ENCODE data around the gene RUVBL1.

RUVBL1 gene

DNA sequence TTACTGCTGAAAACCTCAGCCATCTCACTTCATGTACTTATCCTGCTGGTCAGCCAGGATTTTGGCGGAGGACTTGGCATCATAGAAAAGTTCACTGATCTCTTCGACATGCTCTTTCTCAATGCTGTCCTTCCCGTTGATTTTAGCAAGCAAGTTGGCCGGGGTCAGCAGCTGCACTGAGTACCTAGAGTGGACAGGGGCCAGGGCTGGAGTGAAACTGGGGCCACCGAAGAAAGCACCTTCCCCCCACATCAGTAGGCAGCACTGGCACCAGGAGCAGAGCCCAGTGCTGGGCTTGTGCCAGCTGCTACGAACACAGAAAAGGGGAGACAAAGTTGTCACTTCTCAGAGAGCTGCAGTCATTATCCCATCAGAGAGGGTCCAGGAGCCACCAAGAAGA, 42.4 kb downstream of the RUVBL1 start:
- no peak for DNase-seq

DNA sequence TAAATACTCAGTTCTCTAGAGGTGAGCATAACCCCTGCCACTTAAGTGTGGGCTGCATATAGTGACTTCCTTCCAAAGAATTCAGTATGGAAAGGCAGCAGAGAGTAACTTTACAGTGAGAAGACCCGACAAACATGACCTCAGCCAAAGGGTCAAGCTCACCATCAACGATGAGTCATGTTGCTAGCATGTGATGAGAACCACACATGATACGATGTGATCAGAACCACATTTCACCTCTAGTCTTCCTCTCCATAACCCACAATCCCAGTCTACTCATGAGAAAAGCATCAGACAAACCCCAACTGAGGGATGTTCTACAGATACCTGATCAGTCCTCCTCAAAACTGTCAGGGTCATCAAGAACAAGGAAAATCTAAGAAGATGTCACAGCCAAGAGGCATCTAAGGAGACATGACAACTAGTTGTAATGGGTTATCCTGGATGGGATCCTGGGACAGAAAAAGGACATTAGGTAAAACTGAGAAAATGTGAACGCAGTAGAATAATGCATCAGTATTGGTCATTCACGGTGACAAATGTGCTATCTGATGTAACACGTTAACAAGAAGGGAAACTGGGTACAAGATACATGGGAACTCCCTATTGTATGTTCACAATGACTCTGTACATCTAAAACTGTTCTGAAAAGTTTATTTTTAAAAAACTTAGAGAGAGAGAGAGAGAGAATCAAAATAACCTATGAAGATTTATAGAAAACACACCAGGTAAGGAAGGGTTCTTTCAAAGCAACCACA, 43.1 kb downstream of the RUVBL1 start:
- DNase-seq: no peak

DNA sequence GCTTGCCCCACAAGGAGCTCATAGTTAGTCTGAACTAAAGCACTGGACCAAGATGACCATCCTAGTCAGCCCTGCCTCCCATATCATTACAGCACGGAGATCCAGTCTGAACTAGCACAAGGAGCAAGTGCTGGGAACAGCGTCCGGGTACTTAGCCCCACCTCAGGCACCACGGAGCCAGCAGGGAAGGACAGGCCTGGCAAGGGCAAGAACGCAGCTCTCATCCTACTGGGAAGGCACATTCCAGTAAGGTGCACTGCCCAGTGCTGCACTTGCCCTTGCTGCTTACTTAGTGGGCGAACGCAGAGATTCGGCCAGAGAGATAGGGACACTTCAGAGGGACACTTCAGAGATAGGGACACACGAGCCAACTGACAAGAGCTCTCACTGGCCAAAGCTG, 43.8 kb downstream of the RUVBL1 start:
- DNase-seq: no peak

DNA sequence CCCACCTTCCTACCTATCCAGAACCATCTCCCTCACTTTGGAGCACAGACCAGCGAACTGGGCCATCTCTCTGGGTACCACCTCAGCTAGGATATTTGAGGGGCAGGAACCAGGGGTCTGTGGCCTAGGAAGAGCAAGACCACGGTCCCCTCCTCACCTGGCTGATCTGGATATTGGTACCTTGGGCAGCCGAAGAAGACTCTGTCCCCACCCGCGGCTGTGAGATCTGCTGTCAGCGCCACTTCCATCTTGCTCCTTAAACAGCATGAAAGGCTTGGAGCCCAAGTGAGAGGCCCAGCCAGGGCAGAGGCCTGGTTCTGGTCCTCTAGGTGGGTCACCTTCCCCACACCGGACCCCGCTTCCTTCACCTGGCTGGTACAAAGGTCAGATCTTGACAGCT, 44.7 kb downstream of the RUVBL1 start:
- no peak for DNase-seq

DNA sequence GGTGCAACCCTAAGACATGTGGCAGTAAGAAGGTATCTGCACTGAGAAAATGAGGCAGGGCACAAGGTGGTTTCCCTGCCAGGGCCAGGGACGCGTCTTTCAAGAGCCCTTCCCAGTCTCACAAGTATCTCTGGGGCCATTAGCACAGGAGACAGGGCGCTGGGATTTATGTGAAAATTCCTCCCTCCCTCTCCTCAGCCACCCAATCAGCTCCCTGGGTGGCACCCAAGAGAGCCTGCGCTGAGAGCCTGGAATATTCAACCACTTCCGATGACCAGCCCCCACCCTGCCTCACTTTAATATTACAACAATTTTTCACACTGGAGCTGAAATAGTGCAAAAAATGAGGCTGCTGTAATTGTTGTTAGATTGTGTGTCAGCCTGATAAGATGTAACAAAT, 45.3 kb downstream of the RUVBL1 start:
- DNase-seq: no peak

DNA sequence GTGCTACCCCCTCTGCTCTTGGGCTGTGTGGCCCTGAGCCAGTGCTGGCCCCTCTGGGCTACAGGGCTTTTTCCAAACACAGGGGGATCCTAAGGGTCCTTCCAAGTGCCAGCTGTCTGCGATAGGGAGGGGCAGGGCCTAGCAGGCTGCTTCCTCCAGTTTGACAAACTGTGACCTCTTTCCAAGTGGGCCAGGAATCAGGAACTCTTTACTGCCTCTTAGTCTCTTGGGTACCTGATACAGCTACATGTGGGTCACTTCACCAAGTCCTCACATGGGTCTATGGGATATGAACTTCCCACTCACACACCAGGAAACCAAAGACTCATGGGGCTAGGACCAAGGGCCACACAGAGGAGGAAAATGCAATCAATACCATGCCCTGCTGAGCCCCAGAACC, 45.9 kb downstream of the RUVBL1 start:
- peak; percentile 38 for DNase-seq

DNA sequence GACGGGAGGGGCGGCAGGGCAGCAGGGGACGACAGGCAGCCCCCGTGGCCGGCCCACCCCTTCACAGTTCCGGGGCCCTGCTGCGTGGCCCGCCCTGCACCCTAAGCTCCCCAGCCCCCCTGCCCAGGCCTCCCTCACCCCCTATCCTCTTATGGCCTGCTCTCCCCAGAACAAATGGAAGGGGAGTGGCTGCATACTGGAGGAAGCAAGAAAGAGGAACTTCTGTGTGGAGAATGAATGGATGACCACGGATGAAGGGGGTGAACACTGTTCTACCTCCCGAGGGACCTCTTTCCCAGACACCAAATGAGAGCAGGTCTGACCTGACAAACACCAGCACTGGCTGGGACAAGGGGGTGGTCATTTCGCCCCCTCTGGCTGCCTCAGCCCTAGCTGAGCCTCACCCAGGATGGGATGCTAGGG, 46.4 kb downstream of the RUVBL1 start:
- peak; percentile 39 for DNase-seq

DNA sequence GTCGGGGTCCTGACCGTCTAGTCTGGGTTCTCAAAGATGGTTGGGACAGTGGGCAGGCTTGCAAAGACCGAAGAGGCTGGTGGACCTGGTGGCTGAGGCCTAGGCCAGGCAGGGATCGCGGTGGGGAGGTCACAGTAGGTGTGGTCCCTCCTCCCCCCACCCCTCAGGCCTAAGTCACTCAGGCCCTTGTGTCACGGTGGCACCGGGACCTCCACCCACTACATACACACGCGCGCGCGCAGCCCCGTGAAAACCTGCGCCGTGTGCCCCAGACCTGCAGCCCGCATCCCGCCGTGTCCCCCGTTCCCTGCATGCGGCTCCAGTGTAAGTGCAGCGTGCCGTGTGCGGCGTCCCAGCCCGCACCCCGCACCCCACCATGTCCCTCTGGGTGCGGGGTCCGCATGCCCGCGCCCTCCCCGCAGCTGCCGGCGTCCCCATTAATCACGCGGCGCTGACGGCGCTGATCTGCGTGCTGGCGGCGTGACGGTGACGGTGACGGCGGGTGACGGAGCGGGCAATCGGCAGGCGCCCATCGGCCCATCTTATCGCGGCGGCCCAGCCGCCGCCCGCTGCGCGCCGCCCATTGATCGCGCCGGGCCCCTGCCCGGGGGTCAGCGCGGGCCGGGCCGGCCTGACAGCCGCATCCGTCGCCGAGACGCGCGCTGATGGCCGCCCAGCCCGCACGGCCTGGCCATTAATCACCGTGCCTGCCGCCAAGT, 47.0 kb downstream of the RUVBL1 start:
- peak; percentile 78 for DNase-seq

DNA sequence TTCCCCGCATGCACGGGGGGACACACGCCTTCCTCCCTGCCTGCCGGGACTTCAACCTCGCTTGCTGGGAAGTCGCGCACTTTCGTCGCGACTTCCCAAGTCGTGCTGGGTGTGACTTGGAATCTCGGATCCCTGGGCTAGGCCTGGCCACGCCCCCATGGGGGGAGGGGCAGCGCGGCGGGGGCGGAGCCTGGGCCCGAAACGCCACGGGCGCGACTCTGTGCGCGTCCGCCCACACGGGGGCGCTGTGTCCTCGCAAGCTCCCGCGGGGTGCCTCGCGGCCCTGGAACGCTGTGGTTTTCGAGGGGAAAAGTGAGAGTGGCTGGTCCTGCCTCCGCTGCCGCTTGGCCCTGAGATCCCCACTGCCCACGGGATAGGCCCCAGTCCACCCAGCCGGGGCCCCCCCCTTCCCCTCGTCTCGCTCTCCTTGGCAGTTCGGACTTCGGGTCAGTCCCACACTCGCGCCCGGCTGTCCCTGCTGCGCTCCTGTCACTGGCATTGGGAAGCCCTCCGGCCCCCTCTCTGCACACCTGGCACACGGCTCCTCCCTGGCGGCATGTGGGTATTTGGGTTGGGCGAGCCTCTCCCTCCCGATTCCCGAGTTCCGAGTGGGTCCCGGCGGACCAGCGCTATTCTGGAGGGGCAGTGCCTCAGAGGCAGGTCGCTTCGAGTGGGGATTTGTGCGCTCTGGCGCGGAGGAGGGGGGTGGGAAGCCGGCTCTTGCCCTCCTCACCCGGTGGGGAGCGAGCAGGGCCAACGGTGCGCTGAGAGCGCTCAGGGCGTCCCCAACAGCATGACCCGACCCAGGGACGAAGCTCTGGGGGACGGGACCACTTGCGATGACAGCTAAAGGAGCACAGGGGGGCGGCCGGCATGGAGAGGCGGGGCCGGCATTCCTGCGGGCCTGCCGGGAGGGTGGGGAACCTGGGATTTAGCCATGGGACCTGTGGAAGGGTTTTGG, 47.8 kb downstream of the RUVBL1 start:
- DNase-seq: peak; percentile 98

DNA sequence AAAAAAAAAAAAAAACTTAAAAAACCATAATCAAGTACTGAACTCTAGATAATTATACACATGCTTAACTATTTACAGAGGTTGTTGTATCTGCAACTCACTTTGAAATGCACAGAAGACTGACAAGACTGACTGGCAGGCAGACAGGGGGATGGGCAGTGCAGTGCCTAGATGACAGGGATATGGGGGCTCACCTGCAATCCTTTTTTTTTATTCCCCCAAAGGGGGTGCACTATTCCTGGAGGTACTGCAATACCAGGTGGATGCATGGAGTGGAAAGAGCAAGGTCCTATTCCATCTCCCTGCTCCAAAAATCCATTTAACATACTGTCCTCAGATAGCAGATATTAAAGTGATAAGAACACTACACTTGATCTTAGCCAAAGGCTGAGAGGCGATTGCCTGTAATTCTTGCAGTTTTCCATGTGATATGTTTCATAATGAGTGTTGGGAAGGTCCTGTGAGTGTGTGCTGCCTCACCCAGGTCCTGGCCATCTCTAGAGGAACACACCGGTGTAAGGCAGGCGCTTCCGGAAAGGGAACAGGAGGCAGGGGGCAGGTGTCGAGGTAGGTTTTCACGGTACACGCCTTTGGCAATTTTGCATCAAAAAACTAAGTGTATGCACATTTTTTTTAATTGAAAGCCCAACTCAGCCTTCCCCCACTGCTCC, 48.6 kb downstream of the RUVBL1 start:
- DNase-seq: no peak

DNA sequence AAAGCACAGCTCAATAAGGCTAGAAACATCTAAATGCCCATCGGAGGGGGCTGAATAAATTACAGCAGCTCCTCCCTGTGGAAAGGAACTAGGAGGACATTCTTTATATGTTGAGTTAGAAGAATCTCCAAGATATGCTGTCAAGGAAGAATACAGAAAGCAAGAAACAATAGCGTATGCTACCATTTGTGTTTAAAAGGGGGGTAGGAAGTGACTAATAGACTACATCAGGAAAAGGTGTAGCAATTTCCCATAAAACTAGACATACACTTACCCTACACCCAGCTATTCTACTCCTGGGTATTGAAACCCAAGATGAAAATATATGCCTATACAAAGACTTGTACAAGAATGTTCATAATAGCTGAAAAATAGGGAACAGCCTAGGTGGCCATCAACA, 49.8 kb downstream of the RUVBL1 start:
- DNase-seq: no peak

DNA sequence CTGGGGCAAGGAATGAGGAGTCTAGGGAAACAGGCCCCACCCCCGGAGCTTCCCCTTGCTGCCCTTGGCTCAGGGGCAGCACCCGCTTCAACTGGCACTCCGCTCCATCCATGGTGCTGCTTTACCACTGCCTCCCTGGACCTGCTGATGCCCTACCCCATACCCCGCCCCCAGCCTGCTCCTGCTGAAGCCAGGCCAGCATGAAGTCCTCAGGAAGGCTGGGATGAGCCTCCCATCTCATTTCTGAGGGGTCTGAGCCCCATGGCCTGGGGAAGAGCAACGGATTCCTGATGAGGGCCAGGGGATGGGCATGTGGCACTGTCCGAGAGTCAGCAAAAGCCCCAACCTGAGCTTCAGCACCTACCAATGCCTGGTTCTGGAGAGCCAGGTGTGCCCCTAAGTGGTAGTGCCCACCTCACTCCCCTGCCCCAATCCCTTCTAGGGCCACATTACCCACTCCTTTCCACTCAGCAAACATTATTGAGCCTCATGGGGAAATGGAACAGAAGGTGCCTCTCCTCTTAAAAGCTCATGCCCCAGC, 50.4 kb downstream of the RUVBL1 start:
- DNase-seq: no peak

DNA sequence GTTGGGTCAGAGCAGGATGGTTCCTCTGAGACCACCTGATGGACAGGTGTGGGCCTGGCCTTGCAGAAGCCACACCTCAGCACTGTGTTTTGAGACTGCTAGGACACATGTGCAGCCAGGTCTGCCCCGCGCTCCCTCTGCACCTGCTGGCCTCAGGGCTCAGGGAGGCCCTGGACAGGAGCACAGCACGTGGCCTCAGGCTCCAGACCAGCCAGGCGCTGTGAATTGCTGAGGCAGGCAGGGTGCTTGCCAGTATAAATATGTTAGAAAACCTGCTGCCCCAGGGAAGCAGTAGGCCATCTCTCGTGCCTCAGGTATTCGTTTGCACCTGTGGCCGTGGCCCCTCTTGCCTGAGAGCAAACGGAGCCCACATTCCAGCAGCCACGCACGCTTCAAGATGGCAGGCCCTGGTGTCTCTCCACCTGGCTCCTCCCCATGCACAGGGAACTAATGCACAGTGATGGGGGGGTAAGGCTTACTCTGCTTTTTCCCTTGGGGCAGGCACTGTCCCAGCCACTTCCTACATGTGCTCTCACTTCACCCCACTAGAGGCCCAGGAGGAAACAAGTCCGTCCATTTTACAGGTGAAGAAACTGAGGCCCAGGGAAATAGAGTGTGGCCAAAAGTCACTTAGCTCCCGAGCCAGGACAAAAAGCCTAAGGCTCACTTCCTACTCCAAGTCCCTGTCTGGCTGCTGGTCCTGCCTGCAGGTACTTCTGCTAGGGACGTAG, 51.0 kb downstream of the RUVBL1 start:
- DNase-seq: no peak

DNA sequence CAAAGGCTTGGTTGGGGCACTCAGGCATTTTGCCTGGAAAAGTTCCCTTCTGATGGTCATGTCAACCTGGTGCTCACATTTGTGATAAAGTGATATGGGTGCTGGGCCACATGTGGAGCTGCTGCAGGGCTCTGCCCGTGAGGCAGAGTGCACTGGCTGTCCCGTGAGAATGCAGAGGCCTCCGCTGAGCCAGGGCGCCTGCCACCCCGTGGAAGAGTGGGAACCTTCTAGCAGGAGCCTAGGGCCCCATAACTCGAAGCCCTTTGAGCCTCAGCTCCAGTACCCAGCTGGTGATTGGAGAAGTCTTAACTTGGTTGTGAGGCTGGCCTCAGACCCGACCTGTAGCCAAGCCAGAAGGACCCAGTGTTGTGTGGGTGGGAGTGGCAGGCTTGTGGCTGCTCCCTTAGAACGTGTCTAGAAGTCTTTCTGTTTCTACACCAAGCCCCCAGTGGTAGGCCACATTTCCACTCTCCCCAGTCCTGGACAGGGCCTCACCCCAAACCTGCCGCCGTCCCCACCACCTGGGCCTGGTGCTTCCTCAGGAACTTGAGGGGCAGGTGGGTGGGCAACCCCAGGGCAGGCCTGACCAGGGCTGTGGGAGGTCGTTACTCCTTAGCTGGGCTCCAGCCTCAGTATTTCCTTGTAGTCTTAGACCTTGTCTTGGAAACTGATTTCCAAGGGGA, 51.7 kb downstream of the RUVBL1 start:
- DNase-seq: no peak

DNA sequence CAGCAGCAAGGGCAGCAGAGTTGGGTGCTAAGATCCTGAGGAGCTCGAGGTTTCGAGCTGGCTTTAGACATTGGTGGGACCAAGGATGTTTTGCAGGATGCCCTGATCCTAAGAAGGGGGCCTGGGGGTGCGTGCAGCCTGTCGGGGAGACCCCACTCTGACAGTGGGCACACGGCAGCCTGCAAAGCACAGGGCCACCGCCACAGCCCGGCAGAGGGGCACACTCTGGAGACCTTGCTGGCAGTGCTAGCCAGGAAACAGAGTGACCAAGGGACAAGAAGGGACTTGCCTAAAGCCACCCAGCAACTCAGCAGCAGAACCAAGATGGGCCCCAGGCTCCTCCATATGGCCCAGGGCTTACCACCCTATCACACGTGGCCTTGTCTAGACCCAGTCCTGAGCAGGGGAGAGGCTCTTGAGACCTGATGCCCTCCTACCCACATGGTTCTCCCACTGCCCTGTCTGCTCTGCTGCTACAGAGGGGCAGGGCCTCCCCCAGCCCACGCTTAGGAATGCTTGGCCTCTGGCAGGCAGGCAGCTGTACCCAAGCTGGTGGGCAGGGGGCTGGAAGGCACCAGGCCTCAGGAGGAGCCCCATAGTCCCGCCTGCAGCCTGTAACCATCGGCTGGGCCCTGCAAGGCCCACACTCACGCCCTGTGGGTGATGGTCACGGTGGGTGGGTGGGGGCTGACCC, 52.6 kb downstream of the RUVBL1 start:
- DNase-seq: no peak

DNA sequence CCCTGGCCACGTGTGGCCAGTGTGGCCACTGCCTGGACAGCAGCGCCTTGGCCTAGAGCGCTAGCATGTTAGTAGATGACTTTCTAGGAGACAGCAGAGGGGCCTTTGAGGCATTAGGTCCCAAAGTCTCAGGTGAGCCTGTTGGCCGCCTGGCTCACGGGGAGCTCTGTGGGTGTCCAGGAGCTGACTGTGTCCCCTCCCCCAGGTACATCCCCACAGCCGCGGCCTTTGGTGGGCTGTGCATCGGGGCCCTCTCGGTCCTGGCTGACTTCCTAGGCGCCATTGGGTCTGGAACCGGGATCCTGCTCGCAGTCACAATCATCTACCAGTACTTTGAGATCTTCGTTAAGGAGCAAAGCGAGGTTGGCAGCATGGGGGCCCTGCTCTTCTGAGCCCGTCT, 54.3 kb downstream of the RUVBL1 start:
- no peak for DNase-seq

DNA sequence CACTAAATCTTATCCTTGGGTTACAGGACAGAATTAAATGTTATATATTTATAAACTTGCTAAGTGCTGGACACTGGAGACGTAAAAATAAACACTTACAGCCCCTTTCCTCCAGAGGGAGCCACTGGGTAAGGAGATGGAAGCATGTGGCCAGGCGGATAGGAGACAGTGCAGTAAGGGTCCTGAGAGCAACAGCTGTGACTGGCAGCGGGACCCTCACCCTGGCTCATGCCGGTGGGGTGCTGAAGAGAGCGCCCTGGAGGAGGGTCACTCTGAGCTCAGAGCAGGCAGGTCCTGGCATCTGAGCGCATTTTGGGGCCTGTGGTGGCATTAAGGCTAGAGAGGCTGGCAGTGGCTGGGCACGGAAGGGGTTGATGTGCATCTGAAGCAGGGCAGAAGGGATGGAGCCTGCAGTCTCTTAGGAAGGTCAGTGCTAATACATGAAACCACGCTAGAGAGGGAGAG, 55.4 kb downstream of the RUVBL1 start:
- DNase-seq: peak; percentile 32

DNA sequence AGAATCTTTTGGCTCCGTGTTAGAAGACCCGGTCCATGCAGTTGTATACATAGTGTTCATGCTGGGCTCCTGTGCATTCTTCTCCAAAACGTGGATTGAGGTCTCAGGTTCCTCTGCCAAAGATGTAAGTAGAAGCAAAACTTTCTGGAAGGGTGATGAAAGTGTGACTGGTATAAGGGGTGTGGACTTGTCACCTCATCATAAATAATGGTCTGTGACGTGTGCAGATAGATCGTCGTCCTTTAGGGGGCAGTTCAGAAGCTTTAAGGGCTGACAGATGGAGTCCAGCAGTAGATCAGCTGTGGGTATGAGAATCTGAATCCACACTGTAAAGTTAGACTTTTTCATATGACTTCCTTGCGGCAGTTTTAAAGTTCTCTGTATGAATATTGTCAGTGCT, 56.1 kb downstream of the RUVBL1 start:
- no peak for DNase-seq

DNA sequence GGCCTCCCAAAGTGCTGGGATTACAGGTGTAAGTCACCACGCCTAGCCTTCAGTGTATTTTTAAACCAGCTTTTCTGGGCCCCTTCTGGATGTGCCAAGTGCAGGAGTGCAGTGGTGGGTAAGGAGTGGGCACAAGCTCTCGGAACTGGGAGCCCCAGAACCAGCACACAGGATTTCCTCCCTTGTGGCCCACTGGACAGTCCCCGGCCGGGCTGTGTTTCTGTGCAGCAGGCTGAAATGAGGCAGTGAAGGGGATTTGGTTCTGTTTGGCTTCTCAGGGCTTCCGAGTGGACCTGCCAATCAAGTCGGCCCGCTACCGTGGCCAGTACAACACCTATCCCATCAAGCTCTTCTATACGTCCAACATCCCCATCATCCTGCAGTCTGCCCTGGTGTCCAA, 56.9 kb downstream of the RUVBL1 start:
- DNase-seq: no peak

DNA sequence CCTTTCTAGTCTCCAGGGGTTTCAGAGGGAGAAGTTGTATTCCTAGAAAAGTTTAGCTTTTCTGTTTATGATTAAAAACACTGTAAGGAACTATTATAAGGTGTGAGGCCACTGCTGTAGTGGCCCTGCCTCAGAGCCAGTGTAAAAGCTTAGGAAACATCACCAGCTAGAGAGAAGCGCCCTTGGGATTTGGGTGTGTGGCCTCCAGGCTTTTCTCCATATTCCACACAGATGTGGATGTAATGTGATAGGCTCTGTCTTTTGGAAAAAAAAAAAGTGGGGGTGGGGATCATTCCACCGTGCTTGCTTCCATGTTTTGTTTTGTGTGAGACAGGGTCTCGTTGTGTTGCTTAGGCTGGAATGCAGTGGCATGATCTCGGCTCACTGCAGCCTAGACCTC, 57.5 kb downstream of the RUVBL1 start:
- no peak for DNase-seq

Data from retina (tissue), 1 donor.